ENCODE measurements around the gene GRXCR2. TPM values are rescaled to one million over a fixed set of nuclear protein-coding genes. Genes with fewer than 3 reads are reported as not detected.

GRXCR2 gene
- total RNA-seq, 1 donor from 2014 or later: not detected

GRCh38 chr5:145918397-145918796, 45.6 kb upstream of the GRXCR2 start:
- H3K27me3 Mint-ChIP-seq (ENCODE audit: unreplicated experiment): no peaks in the 10 kb centered on the region
- no peaks in the 10 kb centered on the region for H3K36me3 Mint-ChIP-seq (ENCODE audit: low read depth, unreplicated experiment)
- no peak for TF ChIP-seq CTCF (IDR thresholded peaks at IDR 0.05; ENCODE audit: unreplicated experiment)
- H3K4me1 Mint-ChIP-seq (ENCODE audit: unreplicated experiment): no peaks in the 10 kb centered on the region
- no peak overlapping the region for H3K4me3 Mint-ChIP-seq (ENCODE audit: unreplicated experiment)
- DNase-seq (ENCODE audit: low spot score): no peak
- no peak overlapping the region for H3K27ac Mint-ChIP-seq (ENCODE audit: unreplicated experiment)
- no peaks in the 10 kb centered on the region for H3K9me3 Mint-ChIP-seq (ENCODE audit: unreplicated experiment)

GRCh38 chr5:145917288-145917687, 44.5 kb upstream of the GRXCR2 start:
- DNase-seq (ENCODE audit: low spot score): no peak
- Mint-ChIP-seq H3K9me3 (ENCODE audit: unreplicated experiment) (no peaks in the 10 kb centered on the region), H3K27ac (ENCODE audit: unreplicated experiment) (no peak overlapping the region), H3K4me1 (ENCODE audit: unreplicated experiment) (no peaks in the 10 kb centered on the region), H3K27me3 (ENCODE audit: unreplicated experiment) (peaks cover 3% of the 10 kb centered on the region), H3K4me3 (ENCODE audit: unreplicated experiment) (no peak overlapping the region), H3K36me3 (ENCODE audit: low read depth, unreplicated experiment) (no peaks in the 10 kb centered on the region)
- no peak for TF ChIP-seq CTCF (IDR thresholded peaks at IDR 0.05; ENCODE audit: unreplicated experiment)

GRCh38 chr5:145915970-145916638, 43.3 kb upstream of the GRXCR2 start:
- Mint-ChIP-seq H3K27me3 (ENCODE audit: unreplicated experiment) (peaks cover 3% of the 10 kb centered on the region), H3K27ac (ENCODE audit: unreplicated experiment) (no peak overlapping the region), H3K4me1 (ENCODE audit: unreplicated experiment) (no peaks in the 10 kb centered on the region), H3K4me3 (ENCODE audit: unreplicated experiment) (no peak overlapping the region), H3K9me3 (ENCODE audit: unreplicated experiment) (no peaks in the 10 kb centered on the region), H3K36me3 (ENCODE audit: low read depth, unreplicated experiment) (no peaks in the 10 kb centered on the region)
- no peak for TF ChIP-seq CTCF (IDR thresholded peaks at IDR 0.05; ENCODE audit: unreplicated experiment)
- DNase-seq (ENCODE audit: low spot score): no peak

GRCh38 chr5:145913701-145914100, 40.9 kb upstream of the GRXCR2 start:
- H3K4me1 Mint-ChIP-seq (ENCODE audit: unreplicated experiment): no peaks in the 10 kb centered on the region
- H3K27ac Mint-ChIP-seq (ENCODE audit: unreplicated experiment): no peak overlapping the region
- no peaks in the 10 kb centered on the region for H3K36me3 Mint-ChIP-seq (ENCODE audit: low read depth, unreplicated experiment)
- no peak for DNase-seq (ENCODE audit: low spot score)
- H3K9me3 Mint-ChIP-seq (ENCODE audit: unreplicated experiment): no peaks in the 10 kb centered on the region
- H3K27me3 Mint-ChIP-seq (ENCODE audit: unreplicated experiment): peaks cover 3% of the 10 kb centered on the region
- H3K4me3 Mint-ChIP-seq (ENCODE audit: unreplicated experiment): no peak overlapping the region
- no peak for TF ChIP-seq CTCF (IDR thresholded peaks at IDR 0.05; ENCODE audit: unreplicated experiment)

- peaks cover 3% of the 10 kb centered on the region for H3K27me3 Mint-ChIP-seq (ENCODE audit: unreplicated experiment)
- no peak overlapping the region for H3K27ac Mint-ChIP-seq (ENCODE audit: unreplicated experiment)
- no peaks in the 10 kb centered on the region for H3K36me3 Mint-ChIP-seq (ENCODE audit: low read depth, unreplicated experiment)
- no peak for DNase-seq (ENCODE audit: low spot score)
- no peaks in the 10 kb centered on the region for H3K9me3 Mint-ChIP-seq (ENCODE audit: unreplicated experiment)
- no peak overlapping the region for H3K4me3 Mint-ChIP-seq (ENCODE audit: unreplicated experiment)
- no peak for TF ChIP-seq CTCF (IDR thresholded peaks at IDR 0.05; ENCODE audit: unreplicated experiment)
- H3K4me1 Mint-ChIP-seq (ENCODE audit: unreplicated experiment): no peaks in the 10 kb centered on the region
These were observed 39.8 kb upstream of the GRXCR2 start for GRCh38 chr5:145912594-145912993.

Data from endothelial cell (in vitro differentiated cells).